Measurements from ENCODE around the gene GCN1. TPM values are rescaled to one million over a fixed set of nuclear protein-coding genes. Genes with fewer than 3 reads are reported as not detected.
A peak's percentile ranks its signal among the peaks of the same experiment; 100 is the strongest.

Gene GCN1
- polyA plus RNA-seq, 2 of the 4 experiments (the other 2 are of a cell fraction), result 43.2 to 64.1 TPM

- TF ChIP-seq ELK1 (IDR thresholded peaks at IDR 0.05; ENCODE audit: low read depth, low read length), result no peak
Measured at GRCh38 chr12:120121343-120121742, 73.2 kb downstream of the GCN1 start (continued).

DNA sequence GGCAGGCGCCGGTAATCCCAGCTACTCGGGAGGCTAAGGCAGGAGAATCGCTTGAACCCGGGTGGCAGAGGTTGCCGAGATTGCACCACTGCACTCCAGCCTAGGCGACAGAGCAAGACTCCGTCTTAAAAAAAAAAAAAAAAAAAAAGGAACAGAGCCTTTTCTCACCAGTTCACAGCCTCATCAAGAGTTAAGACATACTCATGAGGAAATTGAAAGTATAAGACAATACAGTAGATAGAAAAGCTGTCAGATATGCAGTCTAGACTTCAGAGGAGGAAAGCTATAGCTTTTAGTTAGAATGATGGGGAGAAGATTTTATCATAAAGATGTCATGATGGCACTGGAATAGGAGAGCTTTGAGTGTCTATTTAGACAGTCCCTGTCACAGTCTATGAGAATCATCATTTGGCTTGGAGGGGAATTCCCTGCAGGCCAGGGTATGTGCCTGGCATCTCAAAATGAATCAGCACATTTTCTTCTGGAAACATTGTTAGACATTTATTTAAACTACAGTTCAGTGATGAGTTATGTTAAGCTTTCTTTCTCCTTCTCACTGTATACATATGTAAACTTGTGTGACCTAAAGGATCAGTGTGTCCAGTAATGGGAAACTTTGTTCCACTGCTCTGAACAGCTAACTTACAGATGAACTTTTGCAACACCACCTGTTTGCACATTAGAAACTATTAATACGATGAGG lies 75.1 kb downstream of the GCN1 start:
- FAIRE-seq (no peak), ATAC-seq (peak in 1 of 2 experiments; percentile 13; a peak in 3 of 6 replicates), DNase-seq (ENCODE audit: low read depth in 1 of 2, low spot score in 1 of 2) (peak; percentile 51 to 56)
- WGBS (ENCODE audit: missing lambda C conversion rate), result 32% methylated on average over 9 of the region's 9 CpGs
- peak overlapping the region; percentile 96; the same call in 2 of the 3 replicates for H3K4me3 ChIP-seq
- TF ChIP-seq CBX2 (IDR thresholded peaks at IDR 0.05; ENCODE audit: borderline replicate concordance, low read depth) (no peak), HEYL (CRISPR knock-in tag; IDR thresholded peaks at IDR 0.05) (no peak), MAFK (IDR thresholded peaks at IDR 0.05; ENCODE audit: partially characterized antibody) (peak; percentile 89), FOSB (CRISPR knock-in tag; IDR thresholded peaks at IDR 0.05) (0 out of 2 replicates have a peak, but pooled peaks have one; percentile 17), NFE2L2 (conservative IDR thresholded peaks at IDR 0.05; ENCODE audit: low read length) (peak; percentile 66), FOSL2 (IDR thresholded peaks at IDR 0.05) (no peak), FOSL2 (CRISPR knock-in tag; IDR thresholded peaks at IDR 0.05) (peak; percentile 15; the same call in 1 of the 2 replicates)
- H3K9me3 ChIP-seq, result no peaks in the 10 kb centered on the region
- peak overlapping the region; percentile 81 for H3K4me2 ChIP-seq
- H3K27ac ChIP-seq, result peak overlapping the region; percentile 95 to 97
- POLR2A ChIA-PET, result interaction anchor here (1.3 to 5.2 kb wide), 3 partner anchors 31 to 173 kb away, joined by 3 to 60 read pairs (median 19); partner anchors contain the start of genes RNU4-1, RNU4-2 and RPLP0
- H3K4me1 ChIP-seq, result peaks cover 33% of the 10 kb centered on the region
- CTCF ChIA-PET, result interaction anchor here (0.6 to 1.5 kb wide), 4 partner anchors 13 to 109 kb away, joined by 3 to 4 read pairs (median 3); no protein-coding TSS in a partner anchor

GRCh38 chr12:120118321-120119061 lies 76.0 kb downstream of the GCN1 start:
- POLR2A ChIA-PET, result interaction anchor here (1.2 to 5.2 kb wide), 3 partner anchors 32 to 174 kb away, joined by 3 to 60 read pairs (median 19); partner anchors contain the start of genes RNU4-1, RNU4-2 and RPLP0
- TF ChIP-seq ESRRA (IDR thresholded peaks at IDR 0.05; ENCODE audit: borderline replicate concordance, low read length) (peak; percentile 56; the same call in 1 of the 2 replicates), HOXB13 (CRISPR knock-in tag; IDR thresholded peaks at IDR 0.05; ENCODE audit: low read depth) (0 out of 2 replicates have a peak, but pooled peaks have one; percentile 10), MAFK (IDR thresholded peaks at IDR 0.05; ENCODE audit: partially characterized antibody) (peak; percentile 100), NFE2L2 (conservative IDR thresholded peaks at IDR 0.05; ENCODE audit: low read length) (peak; percentile 94), BHLHE40 (IDR thresholded peaks at IDR 0.05; ENCODE audit: low read depth, low read length) (no peak), USF2 (IDR thresholded peaks at IDR 0.05) (0 out of 2 replicates have a peak, but pooled peaks have one; percentile 29), FOSL2 (IDR thresholded peaks at IDR 0.05) (no peak), FOSL2 (CRISPR knock-in tag; IDR thresholded peaks at IDR 0.05) (no peak), MAZ (IDR thresholded peaks at IDR 0.05; ENCODE audit: borderline replicate concordance, low read depth, low read length) (no peak)
- TF ChIP-seq, protein P1, sequence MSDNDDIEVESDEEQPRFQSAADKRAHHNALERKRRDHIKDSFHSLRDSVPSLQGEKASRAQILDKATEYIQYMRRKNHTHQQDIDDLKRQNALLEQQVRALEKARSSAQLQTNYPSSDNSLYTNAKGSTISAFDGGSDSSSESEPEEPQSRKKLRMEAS (IDR thresholded peaks at IDR 0.05), result peak; percentile 59; the same call in 1 of the 2 replicates

DNA sequence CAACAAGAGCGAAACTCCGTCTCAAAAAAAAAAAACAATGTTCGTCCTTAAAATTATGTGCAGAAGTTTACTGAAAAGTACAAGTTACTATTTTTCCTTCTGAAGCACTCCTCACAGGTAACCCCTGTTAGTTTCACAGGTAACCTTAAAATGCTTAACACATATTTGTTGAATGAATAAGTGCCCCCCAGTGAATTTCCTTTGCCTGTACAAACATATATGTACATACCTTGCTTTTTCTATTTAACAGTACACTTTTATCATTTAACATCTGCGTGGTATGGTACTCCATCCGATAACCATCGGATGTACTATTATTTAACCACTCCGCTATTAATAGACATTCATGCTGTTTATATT lies 76.6 kb downstream of the GCN1 start:
- CTCF ChIA-PET, result interaction anchor here (0.9 to 1.7 kb wide), 3 partner anchors 9 to 55 kb away, joined by 3 read pairs; no protein-coding TSS in a partner anchor
- Histone ChIP-seq H3K4me2 (peak overlapping the region; percentile 81), H3K9me3 (no peaks in the 10 kb centered on the region), H3K27ac (peak overlapping the region; percentile 95 to 97), H3K4me3 (peak overlapping the region; percentile 96), H3K4me1 (peaks cover 33% of the 10 kb centered on the region)
- 4% methylated on average over 7 of the region's 7 CpGs for WGBS (ENCODE audit: missing lambda C conversion rate)
- POLR2A ChIA-PET, result interaction anchor here (0.6 to 5.2 kb wide), 6 partner anchors 8 to 174 kb away, joined by 3 to 60 read pairs (median 6); partner anchors contain the start of genes RNU4-1, RNU4-2 and RPLP0
- ATAC-seq (no peak), FAIRE-seq (no peak), DNase-seq (ENCODE audit: low read depth in 1 of 2, low spot score in 1 of 2) (no peak)
- TF ChIP-seq CHD4 (IDR thresholded peaks at IDR 0.05; ENCODE audit: borderline replicate concordance) (no peak), RARB (CRISPR knock-in tag; IDR thresholded peaks at IDR 0.05) (no peak), JUN (IDR thresholded peaks at IDR 0.05) (no peak), RAD21 (conservative IDR thresholded peaks at IDR 0.05 in 1 of 2, IDR thresholded peaks at IDR 0.05 in 1 of 2) (no peak), POLR2AphosphoS2 (conservative IDR thresholded peaks at IDR 0.05; ENCODE audit: low read length) (no peak), HEYL (CRISPR knock-in tag; IDR thresholded peaks at IDR 0.05) (no peak), ZNF302 (CRISPR knock-in tag; IDR thresholded peaks at IDR 0.05) (no peak)

More at GRCh38 chr12:120118321-120119061, 76.0 kb downstream of the GCN1 start:
- Histone ChIP-seq H3K4me2 (peak overlapping the region; percentile 81), H3K4me1 (peaks cover 33% of the 10 kb centered on the region), H3K9me3 (no peaks in the 10 kb centered on the region), H3K27ac (peak overlapping the region; percentile 95 to 97), H3K4me3 (peak overlapping the region; percentile 96)
- 8% methylated on average over 11 of the region's 11 CpGs for WGBS (ENCODE audit: missing lambda C conversion rate)
- ATAC-seq (peak; percentile 25 to 51; a peak in 5 of 6 replicates), FAIRE-seq (no peak), DNase-seq (ENCODE audit: low read depth in 1 of 2, low spot score in 1 of 2) (peak; percentile 65 to 80)
- CTCF ChIA-PET, result interaction anchor here (0.6 to 1.7 kb wide), 6 partner anchors 8 to 32 kb away, joined by 3 read pairs; no protein-coding TSS in a partner anchor
